SHP77 treated with DMSO at 0.1 percent for 48 hours (cell line): ENCODE data around the gene CDH13.

Experiments
- DNase-seq: peaks from one replicate; lab custom pipeline; 2025; lab: John Stamatoyannopoulos, UW

The CDH13 gene

GRCh38 chr16:82748026-82748425, 121.3 kb downstream of the CDH13 start:
- DNase-seq, result no peak

GRCh38 chr16:82750068-82750467, 123.3 kb downstream of the CDH13 start:
- no peak for DNase-seq

- no peak for DNase-seq
Observed at GRCh38 chr16:82751020-82751419, 124.3 kb downstream of the CDH13 start.

- DNase-seq, result no peak
Observed at GRCh38 chr16:82752172-82752571, 125.4 kb downstream of the CDH13 start.

- no peak for DNase-seq
Observed at GRCh38 chr16:82753821-82754220, 127.1 kb downstream of the CDH13 start.

GRCh38 chr16:82754716-82755513, 128.1 kb downstream of the CDH13 start:
- DNase-seq, result no peak

GRCh38 chr16:82755570-82756282, 129.0 kb downstream of the CDH13 start:
- DNase-seq, result no peak

- DNase-seq, result no peak
Observed at GRCh38 chr16:82756283-82756599, 129.5 kb downstream of the CDH13 start.

- DNase-seq, result no peak
Observed at GRCh38 chr16:82758406-82758805, 131.6 kb downstream of the CDH13 start.

GRCh38 chr16:82758904-82759303, 132.1 kb downstream of the CDH13 start:
- DNase-seq, result no peak

- no peak for DNase-seq
Observed at GRCh38 chr16:82761236-82761635, 134.5 kb downstream of the CDH13 start.

- DNase-seq, result no peak
Observed at GRCh38 chr16:82761858-82762257, 135.1 kb downstream of the CDH13 start.

GRCh38 chr16:82763371-82763770, 136.6 kb downstream of the CDH13 start:
- no peak for DNase-seq

- DNase-seq, result no peak
Observed at GRCh38 chr16:82767198-82767597, 140.4 kb downstream of the CDH13 start.

GRCh38 chr16:82767808-82768207, 141.0 kb downstream of the CDH13 start:
- DNase-seq, result no peak

- DNase-seq, result no peak
Observed at GRCh38 chr16:82769845-82770244, 143.1 kb downstream of the CDH13 start.

GRCh38 chr16:82772215-82772614, 145.4 kb downstream of the CDH13 start:
- no peak for DNase-seq

GRCh38 chr16:82773018-82773417, 146.2 kb downstream of the CDH13 start:
- no peak for DNase-seq

GRCh38 chr16:82776470-82777146, 149.8 kb downstream of the CDH13 start:
- DNase-seq, result no peak

GRCh38 chr16:82782715-82783251, 156.0 kb downstream of the CDH13 start:
- DNase-seq, result no peak

- no peak for DNase-seq
Observed at GRCh38 chr16:82783933-82784572, 157.3 kb downstream of the CDH13 start.

- DNase-seq, result no peak
Observed at GRCh38 chr16:82784573-82784968, 157.8 kb downstream of the CDH13 start.
